GM21619 (cell line): ENCODE data around the gene PLP2.

Experiments
- ATAC-seq: cut with Tn5 transposase; IDR thresholded peaks from one replicate; pipeline ENCODE4 v1.9.1; 2021; ENCODE audit not compliant: unreplicated experiment

Gene PLP2

GRCh38 chrX:49208399-49208798, 36.7 kb downstream of the PLP2 start:
- no peak for ATAC-seq

DNA sequence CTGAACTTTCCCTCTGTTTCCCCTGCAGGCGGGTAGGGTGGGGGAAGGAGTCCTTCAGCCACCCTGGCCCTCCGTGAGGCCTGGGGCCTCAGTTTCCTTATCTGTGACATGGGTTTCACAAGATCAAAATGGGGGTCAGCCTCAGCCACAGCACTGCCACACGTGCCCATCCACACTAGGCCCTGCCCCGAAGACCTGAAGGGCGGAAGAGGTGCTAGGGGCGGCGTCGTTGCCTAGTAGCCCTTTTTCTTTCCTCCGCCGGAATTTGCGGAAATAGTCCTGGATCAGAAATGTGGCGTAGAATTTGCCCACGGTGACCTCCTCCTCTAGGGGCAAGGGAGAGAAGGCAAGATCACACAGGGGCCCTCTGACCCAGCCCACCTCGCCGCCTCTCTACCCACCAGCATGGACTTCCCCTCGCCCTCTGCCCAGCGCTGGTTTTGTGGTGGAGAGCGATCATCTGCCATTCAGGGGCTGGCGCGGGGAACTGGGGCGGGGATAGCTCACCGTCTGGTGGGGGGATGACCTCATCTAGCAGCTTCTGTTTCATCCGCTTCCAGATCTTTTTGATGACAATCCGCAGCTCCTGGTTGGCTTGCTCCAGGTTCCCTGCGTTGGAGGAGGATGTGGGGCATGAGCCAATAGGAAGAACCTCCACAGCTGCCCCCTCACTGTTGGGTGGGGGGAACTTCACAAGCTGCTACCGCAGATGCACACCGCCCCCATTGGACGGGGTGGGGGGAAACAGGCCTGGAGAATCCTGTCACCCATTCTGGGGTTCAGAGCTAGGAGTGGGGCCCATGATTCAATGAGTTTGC, 37.9 kb downstream of the PLP2 start:
- no peak for ATAC-seq

- no peak for ATAC-seq
These were observed 38.7 kb downstream of the PLP2 start for GRCh38 chrX:49210406-49210805.

DNA sequence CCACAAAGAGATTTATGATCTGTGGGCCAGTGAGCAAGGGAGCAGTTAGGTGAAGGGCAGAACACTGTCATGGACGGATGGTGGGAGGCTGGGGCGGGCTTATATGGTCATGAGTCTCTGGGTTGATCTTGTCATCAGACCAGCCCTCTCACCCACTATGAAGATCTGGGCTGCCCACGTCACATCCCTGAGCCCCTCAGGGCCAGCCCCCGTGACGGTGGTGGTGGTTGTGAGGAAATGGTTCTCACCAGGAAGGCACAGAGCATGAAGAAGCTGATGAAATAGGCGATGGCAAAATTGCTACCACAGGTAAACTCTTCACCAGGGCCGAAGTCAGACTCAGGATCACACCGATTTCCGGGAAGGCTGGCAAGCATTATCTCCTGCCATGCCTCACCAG, 39.4 kb downstream of the PLP2 start:
- ATAC-seq = no peak

- no peak for ATAC-seq
These were observed 40.5 kb downstream of the PLP2 start for GRCh38 chrX:49212209-49212608.

GRCh38 chrX:49212861-49213260, 41.2 kb downstream of the PLP2 start:
- ATAC-seq = no peak

GRCh38 chrX:49214416-49214815, 42.7 kb downstream of the PLP2 start:
- ATAC-seq = no peak

DNA sequence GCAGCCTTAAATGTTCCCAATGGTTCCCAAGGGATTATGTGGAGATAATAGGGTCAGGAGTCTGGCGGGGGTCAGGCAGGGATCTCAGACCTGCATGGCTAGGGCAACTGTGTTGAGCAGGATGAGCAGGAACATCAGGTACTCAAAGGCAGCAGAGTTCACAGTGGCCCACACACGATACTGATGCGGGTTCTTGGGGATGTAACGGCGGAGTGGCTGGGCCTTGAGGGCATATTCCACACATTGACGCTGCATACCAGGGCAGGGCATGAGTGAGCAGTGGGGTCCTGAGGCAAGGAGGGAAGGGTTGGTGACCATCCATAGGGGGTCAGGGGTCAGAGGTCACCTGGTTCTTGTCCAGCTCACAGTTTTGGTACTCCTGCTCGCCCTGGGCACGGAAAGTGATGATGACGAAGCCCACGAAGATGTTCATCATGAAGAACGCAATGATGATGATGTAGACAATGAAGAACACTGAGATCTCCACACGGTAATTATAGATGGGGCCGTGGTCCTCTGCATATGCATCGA, 43.4 kb downstream of the PLP2 start:
- no peak for ATAC-seq

DNA sequence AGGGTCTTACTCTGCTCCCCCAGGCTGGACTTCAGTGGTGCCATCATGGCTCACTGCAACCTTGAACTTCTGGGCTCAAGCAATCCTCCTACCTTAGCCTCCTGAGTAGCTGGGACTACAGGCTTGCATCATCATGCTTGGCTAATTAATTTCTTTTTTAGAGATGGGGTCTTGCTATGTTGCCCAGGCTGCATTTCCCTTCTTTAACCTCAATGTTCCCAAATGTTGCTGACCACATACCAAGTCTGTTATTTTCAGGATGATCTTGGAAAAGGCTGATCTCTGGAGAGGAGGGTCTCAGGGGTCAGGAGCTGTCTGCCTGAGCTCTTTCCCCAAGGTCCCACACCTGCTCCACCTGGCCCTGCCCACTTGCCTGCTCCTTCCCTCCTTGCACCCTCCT, 48.4 kb downstream of the PLP2 start:
- no peak for ATAC-seq

DNA sequence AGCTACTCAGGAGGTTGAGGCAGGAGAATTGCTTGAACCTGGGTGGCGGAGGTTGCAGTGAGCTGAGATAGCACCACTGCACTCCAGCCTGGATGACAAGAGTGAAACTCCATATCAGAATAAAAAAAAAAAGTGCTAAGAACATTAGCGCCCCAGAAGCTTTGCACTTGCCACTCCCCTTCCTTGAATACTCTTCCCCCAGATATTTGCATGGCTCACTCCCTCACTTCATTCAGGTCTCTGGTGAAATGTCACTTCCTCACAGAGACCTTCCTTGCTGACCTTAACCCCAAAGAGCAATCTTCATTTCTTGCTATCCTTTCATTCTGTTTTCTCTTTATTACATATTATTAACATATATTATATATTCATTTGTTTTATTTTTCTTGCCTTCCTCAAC, 50.2 kb downstream of the PLP2 start:
- no peak for ATAC-seq
